ENCODE data around the gene SLC38A4. TPM values are rescaled to one million over a fixed set of nuclear protein-coding genes. Genes with fewer than 3 reads are reported as not detected.
"Not testable (repeated sequence)": the region's sequence is repeated elsewhere in the genome, so short reads cannot be mapped to it uniquely, and the experiment has no call there.

Gene SLC38A4
- total RNA-seq, 1 experiment from 2014 or later, result 0.12 TPM

- Mint-ChIP-seq H3K9me3 (ENCODE audit: unreplicated experiment) (no peaks in the 10 kb centered on the region), H3K27me3 (ENCODE audit: insufficient read depth, unreplicated experiment) (no peaks in the 10 kb centered on the region), H3K27ac (ENCODE audit: low read depth, unreplicated experiment) (no peak overlapping the region), H3K36me3 (ENCODE audit: insufficient read depth, unreplicated experiment) (no peaks in the 10 kb centered on the region), H3K4me1 (ENCODE audit: insufficient read depth, unreplicated experiment) (no peaks in the 10 kb centered on the region), H3K4me3 (ENCODE audit: unreplicated experiment) (no peak overlapping the region)
- DNase-seq (ENCODE audit: unreplicated experiment), result no peak
- no TSS peak for BruUV-seq (replicated peaks)
- POLR2A ChIA-PET, result no interaction called here
- CTCF ChIA-PET, result no interaction called here
- intact Hi-C loops (cut with micrococcal nuclease), result no loop called here
- TF ChIP-seq CTCF (IDR thresholded peaks at IDR 0.05; ENCODE audit: unreplicated experiment), result no peak
Observed at GRCh38 chr12:46744283-46744682, 81.5 kb downstream of the SLC38A4 start.

DNA sequence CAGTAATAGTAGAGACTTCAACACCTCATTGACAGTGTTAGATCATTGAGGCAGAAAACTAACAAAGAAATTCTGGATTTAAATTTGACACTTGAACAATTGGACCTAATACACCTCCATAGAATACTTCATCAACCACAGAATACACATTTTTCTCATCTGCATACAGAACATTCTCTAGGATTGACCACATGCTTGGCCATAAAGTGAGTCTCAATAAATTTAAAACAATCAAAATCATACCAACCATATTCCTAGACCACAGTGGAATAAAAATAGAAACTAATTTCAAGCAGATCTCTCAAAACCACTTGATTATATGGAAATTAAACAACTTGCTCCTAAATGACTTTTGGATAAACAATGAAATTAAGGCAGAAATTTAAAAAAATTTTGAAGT is 82.3 kb downstream of the SLC38A4 start:
- peaks cover under 1% of the 10 kb centered on the region for H3K9me3 Mint-ChIP-seq (ENCODE audit: unreplicated experiment)
- intact Hi-C loops (cut with micrococcal nuclease), result no loop called here
- H3K27me3 Mint-ChIP-seq (ENCODE audit: insufficient read depth, unreplicated experiment), result no peaks in the 10 kb centered on the region
- TF ChIP-seq CTCF (IDR thresholded peaks at IDR 0.05; ENCODE audit: unreplicated experiment), result no peak
- ChIA-PET CTCF (no interaction called here), POLR2A (no interaction called here)
- no peaks in the 10 kb centered on the region for H3K36me3 Mint-ChIP-seq (ENCODE audit: insufficient read depth, unreplicated experiment)
- DNase-seq (ENCODE audit: unreplicated experiment), result no peak
- H3K4me1 Mint-ChIP-seq (ENCODE audit: insufficient read depth, unreplicated experiment), result no peaks in the 10 kb centered on the region
- H3K27ac Mint-ChIP-seq (ENCODE audit: low read depth, unreplicated experiment), result no peak overlapping the region
- no peak overlapping the region for H3K4me3 Mint-ChIP-seq (ENCODE audit: unreplicated experiment)
- no TSS peak for BruUV-seq (replicated peaks)

DNA sequence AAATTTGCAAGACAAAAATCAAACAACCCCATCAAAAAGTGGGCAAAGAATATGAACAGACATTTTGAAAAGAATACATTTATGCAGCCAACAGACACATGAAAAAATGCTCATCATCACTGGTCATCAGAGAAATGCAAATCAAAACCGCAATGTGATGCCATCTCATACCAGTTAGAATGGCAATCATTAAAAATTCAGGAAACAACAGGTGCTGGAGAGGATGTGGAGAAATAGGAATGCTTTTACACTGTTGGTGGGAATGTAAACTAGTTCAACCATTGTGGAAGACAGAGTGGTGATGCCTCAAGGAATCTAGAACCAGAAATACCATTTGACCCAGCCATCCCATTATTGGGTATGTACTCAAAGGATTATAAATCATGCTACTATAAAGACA is 83.5 kb downstream of the SLC38A4 start:
- POLR2A ChIA-PET; H3K27me3 Mint-ChIP-seq (ENCODE audit: insufficient read depth, unreplicated experiment); H3K4me1 Mint-ChIP-seq (ENCODE audit: insufficient read depth, unreplicated experiment); CTCF ChIA-PET; H3K27ac Mint-ChIP-seq (ENCODE audit: low read depth, unreplicated experiment); DNase-seq (ENCODE audit: unreplicated experiment); intact Hi-C loops (cut with micrococcal nuclease); BruUV-seq (replicated peaks); H3K4me3 Mint-ChIP-seq (ENCODE audit: unreplicated experiment); H3K36me3 Mint-ChIP-seq (ENCODE audit: insufficient read depth, unreplicated experiment); H3K9me3 Mint-ChIP-seq (ENCODE audit: unreplicated experiment): not testable (repeated sequence)

GRCh38 chr12:46725332-46725731 is 100.5 kb downstream of the SLC38A4 start:
- intact Hi-C loops (cut with micrococcal nuclease), result no loop called here
- Mint-ChIP-seq H3K36me3 (ENCODE audit: insufficient read depth, unreplicated experiment) (no peaks in the 10 kb centered on the region), H3K4me1 (ENCODE audit: insufficient read depth, unreplicated experiment) (no peaks in the 10 kb centered on the region), H3K9me3 (ENCODE audit: unreplicated experiment) (no peaks in the 10 kb centered on the region), H3K27ac (ENCODE audit: low read depth, unreplicated experiment) (no peak overlapping the region), H3K27me3 (ENCODE audit: insufficient read depth, unreplicated experiment) (no peaks in the 10 kb centered on the region), H3K4me3 (ENCODE audit: unreplicated experiment) (no peak overlapping the region)
- TF ChIP-seq CTCF (IDR thresholded peaks at IDR 0.05; ENCODE audit: unreplicated experiment), result no peak
- CTCF ChIA-PET, result no interaction called here
- BruUV-seq (replicated peaks), result no TSS peak
- POLR2A ChIA-PET, result no interaction called here
- no peak for DNase-seq (ENCODE audit: unreplicated experiment)
